T-helper 2 cell treated with Interferon-gamma antibody and Interleukin-4, amounts not matched to agents 100 ng/mL and 5 ng/mL, for 36 hours (primary cell): Measurements from ENCODE around the gene RAD23B. TPM values are rescaled to one million over a fixed set of nuclear protein-coding genes. Genes with fewer than 3 reads are reported as not detected.

Experiments
- intact Hi-C: fragments of 100-400 bp; cut with micrococcal nuclease; formaldehyde crosslinking; loops from one replicate; pipeline ENCODE4 v1.15.1; 2023
- total RNA-seq: library from RNA; stranded (reverse); gene quantifications from 2 replicates; pipeline ENCODE4 v1.2.3, GENCODE V29; 2022

Gene RAD23B
- total RNA-seq, 1 donor from 2014 or later = 99.9 TPM

GRCh38 chr9:107373809-107374208 lies 90.7 kb downstream of the RAD23B start:
- intact Hi-C loops = no loop called here

DNA sequence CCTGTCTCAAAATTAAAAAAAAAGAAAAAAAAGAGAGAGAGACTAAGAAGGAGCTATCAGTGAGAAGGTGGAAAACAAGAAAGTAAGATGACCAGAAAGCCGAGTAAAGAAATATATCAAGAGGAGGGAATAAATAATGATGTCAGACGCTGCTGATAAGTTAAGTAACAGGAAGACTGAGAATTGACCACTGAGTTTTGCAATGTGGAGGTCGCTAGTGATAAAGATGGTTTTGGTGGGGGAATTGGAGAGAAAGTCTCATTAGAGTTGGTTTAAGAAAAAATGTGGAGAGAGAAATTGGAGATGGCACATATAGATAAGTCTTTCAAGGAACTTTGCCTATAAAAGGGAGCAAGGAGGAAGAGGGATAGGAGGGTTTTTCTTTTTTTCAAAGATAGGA lies 91.9 kb downstream of the RAD23B start:
- intact Hi-C loops = no loop called here

DNA sequence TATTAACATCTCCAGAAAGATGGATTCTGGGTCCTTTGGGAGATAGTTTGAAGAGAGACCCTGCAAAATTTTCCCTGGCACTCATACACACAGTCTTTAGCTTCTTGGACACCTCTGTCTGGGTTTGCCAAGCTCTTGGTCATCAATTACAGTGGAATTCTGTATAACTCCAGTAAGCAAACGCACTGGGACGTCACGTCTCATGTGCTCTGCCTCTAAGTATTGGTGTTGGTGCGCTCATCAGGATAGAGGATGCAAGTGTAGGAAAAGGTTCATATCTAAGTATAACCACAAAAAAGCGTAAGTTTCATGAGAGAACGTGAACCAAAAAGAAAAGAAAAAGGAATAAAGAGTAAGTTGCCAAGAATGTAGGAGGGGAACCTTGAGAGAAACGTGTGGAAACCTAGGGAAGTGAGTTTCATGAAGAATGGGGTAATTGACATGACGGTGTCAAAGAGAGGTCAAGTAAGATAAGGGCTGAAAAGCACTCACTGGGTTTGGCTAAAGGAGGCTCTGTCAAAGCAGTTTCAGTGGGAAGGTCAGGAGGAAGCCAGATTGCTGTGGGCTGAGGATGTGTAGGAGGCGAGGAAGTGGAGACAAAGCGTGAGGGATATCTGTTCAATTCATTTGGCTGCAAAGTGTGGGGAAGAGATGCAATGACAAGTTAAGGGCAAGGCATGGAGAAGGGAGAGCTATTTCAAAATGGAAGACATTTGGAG lies 92.7 kb downstream of the RAD23B start:
- intact Hi-C loops = no loop called here

- intact Hi-C loops = no loop called here
Measured at GRCh38 chr9:107378006-107378405, 94.9 kb downstream of the RAD23B start.

Other genes with a start within 250 kb of the RAD23B start
- gene KLF4, start 206.5 kb downstream of the RAD23B start, total RNA-seq = 0.18 and 0.27 TPM in 2 replicates